HK-2 (cell line): ENCODE results near the gene RAMP1.

ENCODE experiments used
- DNase-seq: peaks from one replicate; pipeline ENCODE4 v3.0.0-alpha.2; 2018; ENCODE audit not compliant: unreplicated experiment

Gene RAMP1

DNA sequence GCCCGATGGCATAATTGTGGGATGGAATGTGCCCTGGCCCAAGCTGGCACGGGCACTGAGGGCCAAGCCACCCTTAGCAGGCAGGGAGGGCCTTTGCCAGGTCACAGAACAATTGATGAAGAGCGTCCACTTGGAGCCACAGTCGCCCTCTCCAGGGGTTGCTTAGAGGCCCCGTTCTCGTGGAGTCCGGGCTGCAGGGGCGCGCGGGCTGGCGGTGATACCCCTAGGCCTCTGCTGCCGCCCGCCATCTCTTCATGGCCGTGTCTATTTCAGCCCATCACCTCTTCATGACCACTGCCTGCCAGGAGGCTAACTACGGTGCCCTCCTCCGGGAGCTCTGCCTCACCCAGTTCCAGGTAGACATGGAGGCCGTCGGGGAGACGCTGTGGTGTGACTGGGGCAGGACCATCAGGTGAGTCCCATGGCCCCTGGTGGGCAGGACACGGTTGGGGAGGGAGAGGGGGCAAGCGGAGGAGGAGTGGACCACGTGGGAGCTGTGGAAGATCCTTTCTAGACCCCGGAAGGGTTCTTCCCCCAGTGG lies 17.6 kb downstream of the RAMP1 start:
- DNase-seq, result no peak

DNA sequence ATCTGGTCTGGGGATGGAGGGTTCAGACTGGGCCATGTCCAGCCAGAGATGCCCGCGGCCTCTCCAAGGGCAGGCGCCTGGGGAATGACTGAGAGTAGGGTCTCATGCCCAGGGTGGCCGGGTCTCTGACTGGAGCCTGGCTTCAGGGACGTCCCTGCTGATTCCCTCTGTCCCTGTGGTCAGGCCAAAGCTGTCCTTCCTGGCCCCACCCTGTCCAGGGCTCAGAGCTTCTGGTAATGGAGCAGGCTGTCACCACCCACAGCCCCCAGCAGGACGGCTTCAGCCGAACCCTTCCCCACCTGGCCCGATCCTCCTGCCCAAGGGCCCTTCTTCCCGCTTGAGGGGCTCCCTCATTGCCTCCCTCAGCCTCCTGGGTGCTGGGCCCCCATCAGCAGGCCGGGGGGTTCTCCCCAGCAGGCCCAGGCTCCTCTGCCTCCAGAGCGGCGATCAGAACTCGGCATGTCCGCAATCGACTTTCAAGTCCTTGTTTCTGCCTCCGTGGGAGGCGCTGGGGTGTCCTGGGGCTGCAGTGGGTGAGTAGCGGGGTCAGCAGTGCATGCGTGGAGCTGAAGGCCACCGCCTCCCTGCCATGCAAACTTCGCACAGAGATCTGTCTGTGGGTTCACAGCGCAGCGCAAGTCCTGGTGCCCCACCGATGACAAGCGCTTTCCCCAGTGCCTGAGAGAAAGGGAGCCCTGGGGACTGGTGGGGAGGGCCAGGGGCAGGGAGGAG lies 18.3 kb downstream of the RAMP1 start:
- DNase-seq, result no peak

GRCh38 chr2:237878321-237879057 lies 19.1 kb downstream of the RAMP1 start:
- no peak for DNase-seq

DNA sequence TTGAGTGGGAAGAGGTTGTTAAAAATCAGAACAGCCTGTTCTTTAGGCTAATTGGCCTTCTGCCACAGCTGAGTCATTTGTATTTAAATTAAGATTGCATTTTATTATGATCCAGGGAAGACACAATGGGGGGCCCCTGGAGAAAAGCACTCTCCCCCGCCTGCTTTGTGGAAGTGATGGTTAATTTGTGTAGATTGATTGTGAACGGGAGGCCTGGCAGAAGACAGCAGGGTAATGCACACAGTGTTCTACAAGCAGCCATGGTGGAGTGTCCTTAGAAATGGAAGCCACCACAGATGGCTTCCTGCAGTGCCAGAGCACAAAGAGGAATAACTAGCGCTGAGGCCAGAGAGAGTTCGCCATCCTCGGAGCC lies 19.6 kb downstream of the RAMP1 start:
- no peak for DNase-seq

DNA sequence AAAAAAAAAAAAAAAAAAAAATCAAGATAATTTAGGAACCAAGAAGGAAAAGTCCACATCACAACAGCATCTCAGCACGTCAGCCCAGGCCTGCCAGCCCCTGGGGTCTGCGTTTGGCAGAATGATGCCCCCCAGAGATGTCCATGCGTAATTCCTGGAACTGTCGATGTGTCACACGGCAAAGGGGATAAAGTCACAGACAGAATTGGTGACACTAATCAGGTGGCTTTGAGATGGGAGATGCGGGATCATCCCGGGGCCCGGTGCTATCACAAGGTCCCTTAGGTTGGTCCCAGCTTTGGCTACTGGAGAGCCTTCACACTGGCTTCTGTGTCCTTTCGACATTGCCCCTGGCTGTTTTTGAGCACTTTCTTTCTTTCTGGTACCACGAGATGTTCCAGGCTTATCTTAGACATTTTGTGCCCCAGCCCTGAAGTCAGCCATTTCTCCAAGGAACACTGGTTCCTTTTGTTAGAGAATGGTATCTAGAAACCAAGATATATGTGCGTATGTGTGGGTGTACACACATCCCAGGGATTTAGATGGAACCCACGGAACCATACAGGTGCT lies 20.7 kb downstream of the RAMP1 start:
- no peak for DNase-seq

DNA sequence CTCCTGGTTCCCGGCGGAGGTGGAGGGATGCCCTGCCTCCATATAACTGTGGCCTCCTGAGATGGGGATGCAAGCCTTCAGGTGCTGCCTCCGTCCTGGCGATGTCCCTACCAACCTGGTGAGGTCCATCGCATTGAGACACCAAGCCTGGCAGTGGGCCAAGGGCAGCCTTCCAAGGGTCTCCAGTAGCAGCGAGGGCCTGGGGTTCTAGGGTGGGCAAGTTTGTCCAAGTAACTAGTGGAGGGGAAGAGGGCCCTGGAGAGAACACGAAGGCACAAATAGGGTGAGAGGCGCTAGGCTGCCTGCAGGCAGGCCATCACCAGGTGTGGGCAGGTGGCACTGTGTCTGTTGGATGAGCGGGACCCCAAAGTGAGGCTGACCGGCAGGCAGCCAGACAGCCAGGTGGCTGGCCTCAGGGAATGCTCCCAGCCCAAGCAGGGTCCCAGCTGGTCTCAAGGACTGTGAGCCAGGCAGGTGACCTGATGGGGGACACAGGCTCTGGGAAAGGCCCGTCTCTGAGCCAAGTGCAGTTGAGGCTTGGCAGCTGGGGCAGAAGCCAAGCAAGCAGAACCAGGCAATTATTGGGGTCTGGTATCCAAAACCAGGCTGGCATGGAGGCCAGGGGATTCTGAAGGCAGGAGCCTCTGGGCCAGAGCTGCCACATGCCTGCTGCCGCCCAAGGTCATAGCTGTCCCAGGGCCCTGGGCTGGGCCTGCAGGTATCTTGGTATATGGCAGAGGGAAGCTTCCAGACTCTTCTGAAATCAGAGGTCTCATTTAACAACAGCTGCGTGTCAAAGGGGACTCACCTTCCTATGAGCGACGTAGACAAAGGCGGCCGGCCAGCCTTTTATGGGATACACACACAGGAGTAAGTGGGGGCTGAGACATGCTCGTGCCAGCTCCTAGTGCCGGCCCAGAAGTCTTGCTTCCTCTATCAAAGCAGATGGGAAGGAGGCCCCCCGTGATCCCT lies 23.4 kb downstream of the RAMP1 start:
- DNase-seq, result no peak

GRCh38 chr2:237883951-237884446 lies 24.6 kb downstream of the RAMP1 start:
- DNase-seq, result no peak

- DNase-seq, result no peak
Observed at GRCh38 chr2:237884681-237885080, 25.3 kb downstream of the RAMP1 start.

DNA sequence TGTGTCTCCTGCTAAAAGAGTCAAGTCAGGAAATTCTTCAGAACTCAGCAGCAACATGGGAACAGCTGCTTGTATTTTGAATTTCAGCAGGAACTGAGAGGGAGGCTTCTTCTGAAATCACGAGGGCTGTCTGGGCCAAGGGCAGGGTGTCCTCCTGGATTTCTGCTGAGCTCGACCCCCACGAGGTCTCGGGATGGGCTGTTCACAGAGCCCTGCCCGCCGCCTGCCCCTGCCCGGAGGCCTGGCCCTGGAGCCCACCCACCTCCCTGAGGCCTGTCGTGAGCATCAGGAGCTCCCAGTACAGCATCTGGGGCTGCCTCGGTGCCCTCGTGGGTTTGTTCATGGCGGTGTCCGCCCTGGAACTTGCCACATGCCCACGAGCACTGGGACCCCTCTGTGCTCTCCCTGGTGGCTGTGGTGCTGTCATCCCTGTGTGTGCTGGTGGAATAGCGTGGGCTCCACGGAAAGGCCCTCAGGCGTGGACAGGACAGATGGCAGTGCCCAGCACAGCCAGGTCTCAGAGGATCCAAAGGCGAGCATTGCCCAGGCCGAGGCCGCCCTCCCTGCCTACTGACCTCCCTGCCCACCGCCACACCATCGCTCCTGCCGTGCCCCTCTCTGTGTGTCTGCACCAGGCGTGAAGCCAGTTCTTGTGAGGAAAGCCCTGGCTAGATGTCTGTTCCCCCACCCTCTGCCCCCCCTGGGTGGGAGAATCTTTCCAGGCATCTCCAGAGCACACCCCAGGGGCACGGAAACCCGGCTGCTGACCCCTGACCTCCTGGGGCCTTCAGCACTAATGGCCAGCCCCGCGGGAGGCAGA lies 25.9 kb downstream of the RAMP1 start:
- no peak for DNase-seq

DNA sequence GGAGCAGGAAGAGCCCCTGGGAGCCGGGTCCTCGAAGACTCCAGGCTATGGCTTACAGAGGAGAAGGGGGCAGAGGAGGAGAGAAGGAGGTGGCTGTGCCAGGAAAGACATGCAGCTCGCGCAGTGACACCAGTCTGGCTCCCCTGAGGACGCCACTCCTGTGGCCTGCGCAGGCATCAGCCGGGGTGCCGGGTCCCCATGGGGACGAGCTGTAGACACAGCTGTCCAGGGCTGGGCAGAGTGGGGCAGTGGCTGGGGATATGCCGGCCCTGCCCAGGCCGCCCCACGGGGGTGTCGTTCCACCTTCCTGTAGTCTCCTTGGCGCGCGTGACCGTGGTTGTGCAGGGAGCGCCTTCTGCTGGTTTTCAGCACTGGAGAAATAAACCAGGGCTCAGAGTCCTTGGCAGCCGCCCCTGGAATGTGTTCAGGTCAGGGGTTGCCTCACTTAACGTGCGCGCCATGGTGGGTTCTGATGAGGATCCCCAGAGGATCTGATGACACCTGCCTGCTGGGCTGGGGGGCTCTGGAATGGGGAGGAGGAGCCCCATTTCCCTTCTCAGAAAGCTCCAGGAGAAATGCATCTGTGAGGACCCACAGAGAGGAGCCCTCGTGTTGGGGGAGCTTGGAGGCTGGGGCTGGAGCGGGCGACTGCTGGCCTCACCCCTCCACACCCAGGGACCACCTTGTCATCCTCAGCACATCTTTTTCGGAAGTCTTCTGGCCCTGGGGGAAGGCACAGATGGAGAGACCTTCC lies 26.7 kb downstream of the RAMP1 start:
- no peak for DNase-seq

DNA sequence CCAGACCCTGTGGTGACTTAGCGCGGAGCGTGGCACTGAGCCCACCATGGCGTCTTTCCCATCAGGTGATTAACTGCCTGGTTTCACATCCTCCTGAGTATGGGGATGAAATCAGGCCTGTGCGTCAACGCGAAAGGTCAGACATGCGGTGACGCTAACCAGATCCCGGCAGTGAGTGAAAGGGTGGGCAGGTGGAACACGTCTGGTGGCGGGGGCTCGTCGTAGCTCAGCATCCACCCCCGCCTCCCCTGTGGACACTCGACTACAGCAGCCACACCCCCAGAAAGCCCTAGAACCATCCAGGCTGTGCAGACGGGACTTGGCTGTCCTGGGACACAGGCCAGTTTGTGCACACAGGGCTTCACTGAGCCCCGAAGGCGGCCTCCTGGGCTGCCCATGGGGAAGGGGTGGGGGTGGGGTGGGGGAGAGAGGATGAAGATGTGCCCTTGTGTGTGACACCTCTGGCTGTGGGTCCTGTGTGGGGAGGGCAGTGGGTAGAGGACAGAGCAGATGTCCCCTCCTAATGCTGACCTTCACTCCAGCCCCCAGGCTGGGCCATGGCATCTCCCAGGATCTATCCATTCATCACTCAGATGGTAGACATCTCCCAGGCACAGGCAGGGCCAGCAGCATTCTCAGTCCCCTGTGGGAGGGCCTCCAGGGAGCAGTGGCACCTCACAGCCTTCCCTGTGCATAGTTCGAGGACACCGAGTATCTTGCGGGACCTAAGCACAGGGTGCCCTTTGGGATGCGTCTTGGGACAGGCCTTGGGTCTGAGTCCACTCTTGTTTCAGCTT lies 27.5 kb downstream of the RAMP1 start:
- no peak for DNase-seq

GRCh38 chr2:237888389-237888788 lies 29.0 kb downstream of the RAMP1 start:
- no peak for DNase-seq

- DNase-seq, result no peak
Observed at GRCh38 chr2:237889016-237889415, 29.6 kb downstream of the RAMP1 start.

GRCh38 chr2:237889811-237890210 lies 30.4 kb downstream of the RAMP1 start:
- DNase-seq, result no peak

GRCh38 chr2:237892478-237892877 lies 33.1 kb downstream of the RAMP1 start:
- no peak for DNase-seq

DNA sequence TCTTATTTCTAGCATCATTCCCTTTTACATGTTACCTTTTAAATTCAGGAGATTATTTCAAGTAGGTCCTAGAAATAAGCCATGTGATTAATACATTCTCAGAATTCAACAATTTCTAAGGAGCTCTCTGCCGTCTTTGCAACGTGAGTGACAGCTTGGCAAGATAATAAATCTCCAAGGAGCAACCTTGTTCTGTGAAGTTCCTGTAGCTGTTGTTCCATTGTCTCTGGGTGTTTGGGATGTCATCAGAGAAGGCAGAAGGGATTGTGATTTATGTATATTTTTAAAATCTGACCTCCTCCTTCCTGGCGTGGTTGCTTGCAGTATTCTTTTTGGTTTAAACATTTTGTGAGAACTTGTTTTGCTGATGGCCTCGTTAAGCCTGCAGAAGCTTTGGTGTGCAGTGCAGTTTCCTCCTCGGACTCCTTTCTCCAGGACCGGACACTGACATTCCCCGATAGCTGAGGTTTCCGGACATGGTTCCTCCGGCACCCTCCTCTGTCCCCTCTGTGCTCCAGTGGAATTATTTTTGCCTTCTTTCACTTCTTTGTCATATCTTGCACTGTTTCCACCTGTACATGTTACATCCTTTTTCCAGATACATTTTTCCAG lies 33.7 kb downstream of the RAMP1 start:
- DNase-seq, result no peak

DNA sequence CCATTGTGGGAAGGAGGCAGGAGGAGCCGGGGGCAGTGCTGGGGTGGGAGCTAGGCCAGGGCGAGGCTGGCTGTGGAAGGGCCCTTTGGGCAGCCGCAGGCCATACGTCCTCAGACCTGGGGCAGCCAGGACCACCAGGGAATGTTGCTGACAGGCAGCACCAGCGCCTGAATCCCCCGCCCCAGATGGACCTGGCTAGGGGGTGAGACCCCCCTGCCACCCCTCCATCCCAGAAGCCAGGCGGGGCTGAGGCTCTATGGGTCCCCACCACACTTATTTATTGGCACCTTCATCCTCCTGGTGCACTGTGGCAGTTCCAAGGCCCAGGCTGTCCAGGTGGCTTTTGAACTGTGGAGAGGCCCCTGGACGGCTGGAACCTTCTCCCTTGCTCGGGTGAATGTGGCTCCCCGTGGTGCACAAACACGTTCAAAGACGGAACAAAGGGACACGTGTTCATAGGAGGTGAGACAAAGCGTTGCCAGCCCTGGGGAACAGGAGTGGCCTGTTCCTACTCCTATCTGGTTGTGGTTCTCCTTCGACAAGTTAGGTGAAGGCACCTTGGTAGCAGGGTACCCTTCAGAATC lies 35.1 kb downstream of the RAMP1 start:
- DNase-seq, result no peak

GRCh38 chr2:237894986-237895543 lies 35.6 kb downstream of the RAMP1 start:
- DNase-seq, result no peak
